NCI-H187 (cell line): ENCODE data around the gene PDE4C.
"Not testable (repeated sequence)": the region's sequence is repeated elsewhere in the genome, so short reads cannot be mapped to it uniquely, and the experiment has no call there.

Source experiments
- DNase-seq, 2 experiments: peaks; one replicate each; lab custom pipeline; 2025; lab: John Stamatoyannopoulos, UW

Gene PDE4C

DNA sequence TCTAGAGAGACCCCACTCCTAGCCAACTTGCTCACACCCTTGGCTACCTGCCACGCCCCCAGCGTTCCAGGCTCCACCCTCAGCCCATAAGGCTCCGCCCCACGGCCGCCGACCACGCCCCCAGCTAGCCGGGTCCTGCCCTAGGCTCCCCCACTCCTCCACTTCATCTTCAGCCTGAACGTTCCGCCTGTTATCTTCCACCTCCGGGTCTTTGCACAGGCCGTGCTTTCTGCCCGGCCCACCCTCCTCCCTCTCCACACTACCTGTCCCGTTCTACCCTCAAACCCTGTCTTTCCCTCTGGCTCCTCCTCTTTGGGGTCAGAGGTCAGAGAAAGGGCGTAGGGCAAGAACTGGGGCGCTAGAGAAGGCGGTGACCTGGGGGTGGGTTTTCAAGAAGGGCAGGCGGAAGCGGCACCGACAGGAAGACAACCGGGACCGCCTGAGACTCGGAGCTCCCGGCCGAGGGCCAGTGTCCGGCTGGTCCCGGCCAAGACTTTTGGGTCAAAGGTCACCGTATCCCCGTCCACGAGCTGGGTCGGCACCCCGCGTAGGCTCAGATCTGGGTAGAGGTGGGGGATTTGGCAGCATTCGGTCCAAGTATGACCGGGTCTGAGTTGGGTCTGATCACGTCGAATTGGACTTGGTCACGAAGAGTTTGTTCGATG, 2.2 kb downstream of the PDE4C start:
- peak in 1 of 2 experiments; percentile 7 for DNase-seq

DNA sequence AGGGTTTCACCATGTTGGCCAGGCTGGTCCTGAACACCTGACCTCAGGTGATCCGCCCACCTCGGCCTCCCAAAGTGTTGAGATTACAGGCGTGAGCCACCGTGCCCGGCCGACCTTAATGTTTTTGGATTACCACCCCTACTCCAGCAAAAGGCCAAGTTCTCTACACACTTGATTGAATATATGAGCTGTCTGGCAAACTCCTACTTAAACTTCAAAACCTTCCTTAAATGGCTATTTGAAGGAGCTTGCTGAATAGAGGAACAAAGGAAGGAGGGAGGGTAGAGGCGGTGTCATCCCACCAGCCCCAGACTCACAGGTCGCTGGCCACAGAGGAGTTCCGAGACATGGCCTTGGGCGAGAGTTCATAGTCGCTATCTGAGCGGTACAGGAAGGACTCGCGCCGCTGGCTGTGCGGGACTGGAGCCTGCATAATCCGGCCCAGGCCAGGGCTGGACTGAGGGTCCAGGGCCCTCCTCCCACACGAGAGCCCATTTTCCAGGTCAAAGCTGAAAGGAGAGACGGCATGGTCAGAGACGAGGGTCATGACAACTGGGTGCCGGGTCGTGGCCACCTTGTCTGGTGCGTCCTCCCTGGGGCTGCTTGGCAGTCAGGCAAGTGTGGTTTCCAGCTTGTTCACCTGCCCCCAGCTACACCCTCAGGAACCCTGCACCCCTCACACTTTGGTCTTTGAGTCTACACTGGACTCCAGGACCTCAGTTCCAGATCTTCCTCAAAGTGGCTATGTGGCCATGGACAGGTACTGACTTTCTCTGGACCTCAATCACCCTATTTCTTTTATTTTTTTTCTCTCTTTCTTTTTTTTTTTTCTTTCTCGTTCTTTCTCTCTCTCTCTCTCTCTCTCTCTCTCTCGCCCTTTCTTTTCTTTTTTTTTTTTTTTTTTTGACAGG, 4.2 kb downstream of the PDE4C start:
- no peak for DNase-seq

DNA sequence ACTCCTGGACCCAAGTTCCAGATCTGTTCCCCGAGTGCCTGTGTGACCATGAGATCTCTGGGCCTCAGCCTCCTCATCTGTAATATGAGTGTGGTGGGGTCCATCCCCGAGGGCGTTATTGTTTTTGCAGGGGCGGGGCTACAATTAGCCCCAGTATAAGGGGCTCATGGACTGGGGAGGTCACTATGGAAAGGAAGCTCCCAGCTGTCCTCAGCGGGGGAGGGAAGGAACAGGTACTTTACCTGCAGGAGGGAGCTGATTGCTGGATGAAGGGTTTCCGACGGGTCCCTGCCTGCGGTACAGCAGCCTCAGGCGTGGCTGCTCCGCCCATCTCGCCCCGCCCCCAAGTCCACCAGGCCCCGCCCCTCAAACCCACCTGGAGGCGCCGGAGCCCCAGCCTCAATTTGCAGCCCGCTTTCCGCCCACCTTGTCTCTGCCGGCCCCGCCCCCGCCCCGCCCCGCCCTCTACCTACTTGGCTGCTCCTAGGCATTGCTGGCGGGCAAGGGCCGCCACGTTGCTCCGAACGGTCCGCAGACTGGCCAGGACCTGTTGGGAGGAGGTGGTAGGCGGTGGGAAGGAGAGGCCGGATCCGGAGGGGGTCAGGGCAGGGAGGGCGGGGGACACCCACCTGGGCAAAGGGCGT, 5.5 kb downstream of the PDE4C start:
- no peak for DNase-seq

DNA sequence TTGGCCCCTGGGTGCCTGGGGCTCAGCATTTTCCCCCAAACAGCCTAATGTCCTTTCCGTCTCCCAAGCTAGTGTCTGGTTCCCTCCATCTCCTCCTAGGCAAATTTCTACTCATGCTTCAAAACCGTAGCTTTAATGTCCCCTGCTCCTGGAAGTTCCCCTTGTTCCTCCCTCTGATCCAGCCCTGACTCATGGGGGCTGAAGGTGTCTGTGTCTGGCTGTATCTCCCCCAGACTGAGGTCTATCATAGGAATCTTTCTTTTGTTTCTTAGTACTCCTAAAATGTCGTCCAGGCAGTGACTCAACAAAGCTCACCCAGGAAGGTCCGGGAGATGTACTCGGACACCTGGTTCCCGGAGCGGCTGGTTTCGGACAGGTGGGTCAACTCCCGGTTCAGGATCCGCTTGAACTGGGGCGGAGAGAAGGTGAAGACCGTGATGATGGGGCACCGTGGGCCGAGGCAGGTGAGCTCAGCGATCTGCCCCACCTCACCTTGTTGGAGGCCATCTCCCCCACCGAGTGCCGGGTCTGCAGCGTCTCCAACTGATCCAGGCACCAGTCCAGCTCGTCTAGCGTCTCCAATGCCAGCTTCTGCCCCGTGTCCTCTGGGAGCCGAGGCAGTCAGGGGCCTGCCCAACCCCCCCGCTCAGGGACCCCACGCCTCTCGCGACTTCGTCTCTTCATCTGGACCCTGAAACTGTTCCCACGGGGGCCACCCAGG, 6.2 kb downstream of the PDE4C start:
- DNase-seq: no peak

DNA sequence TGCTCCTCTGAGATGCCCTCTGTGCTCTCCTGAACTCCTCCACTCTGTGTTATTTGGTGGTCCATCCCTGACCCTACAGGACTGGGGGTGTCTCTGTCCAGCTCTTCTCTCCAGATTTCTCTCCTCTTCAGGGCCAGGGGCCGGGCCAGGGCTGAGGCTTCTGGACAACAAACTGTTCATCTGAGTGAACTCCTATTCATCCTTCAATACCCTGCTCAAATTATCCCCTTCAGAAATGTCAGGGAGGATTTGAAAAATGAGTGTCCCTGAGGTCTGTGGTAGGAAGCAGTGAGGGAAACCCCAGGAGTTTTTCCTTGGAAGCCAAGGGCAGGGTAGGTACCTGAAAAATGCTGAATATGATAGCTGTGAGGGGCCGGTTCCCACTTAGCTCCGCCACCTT, 7.6 kb downstream of the PDE4C start:
- no peak for DNase-seq

DNA sequence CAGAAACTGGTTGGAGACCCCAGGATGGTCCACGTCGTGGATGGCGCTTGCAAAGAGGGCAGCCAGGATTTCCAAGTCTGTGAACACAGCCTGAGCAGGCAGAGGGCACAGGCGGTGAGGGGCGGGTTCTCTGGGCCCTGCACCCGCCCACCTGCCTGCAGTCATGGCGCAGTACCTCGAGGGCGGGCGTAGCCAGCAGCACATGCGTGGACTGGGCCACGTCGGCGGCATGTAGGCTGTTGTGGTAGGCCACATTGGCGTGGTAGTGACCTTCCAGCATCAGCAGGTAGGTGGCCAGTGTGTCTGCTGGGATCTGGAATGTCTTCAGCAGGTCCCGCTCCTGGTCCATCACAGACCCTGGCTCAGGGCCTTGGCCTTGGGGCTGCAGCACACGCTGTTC, 8.1 kb downstream of the PDE4C start:
- no peak for DNase-seq

DNA sequence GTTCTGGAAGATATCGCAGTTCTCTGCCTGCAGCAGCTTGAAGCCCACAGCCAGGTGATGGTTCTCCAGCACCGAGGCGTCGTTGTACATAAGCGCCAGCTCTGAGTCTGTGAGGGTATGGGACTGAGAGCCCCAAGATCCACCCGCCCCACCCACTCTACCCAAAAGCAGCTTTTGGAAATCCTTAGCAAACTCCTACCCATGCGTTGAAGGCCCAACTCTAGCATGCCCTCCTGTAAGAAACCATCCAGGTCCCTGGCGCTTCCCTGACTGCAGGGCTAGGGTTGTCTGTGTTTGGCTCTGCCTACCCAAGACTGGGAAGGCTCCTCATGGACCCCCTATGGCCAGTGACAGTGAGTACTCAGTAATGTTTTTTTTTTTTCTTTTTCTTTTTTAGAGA, 9.4 kb downstream of the PDE4C start:
- no peak for DNase-seq

DNA sequence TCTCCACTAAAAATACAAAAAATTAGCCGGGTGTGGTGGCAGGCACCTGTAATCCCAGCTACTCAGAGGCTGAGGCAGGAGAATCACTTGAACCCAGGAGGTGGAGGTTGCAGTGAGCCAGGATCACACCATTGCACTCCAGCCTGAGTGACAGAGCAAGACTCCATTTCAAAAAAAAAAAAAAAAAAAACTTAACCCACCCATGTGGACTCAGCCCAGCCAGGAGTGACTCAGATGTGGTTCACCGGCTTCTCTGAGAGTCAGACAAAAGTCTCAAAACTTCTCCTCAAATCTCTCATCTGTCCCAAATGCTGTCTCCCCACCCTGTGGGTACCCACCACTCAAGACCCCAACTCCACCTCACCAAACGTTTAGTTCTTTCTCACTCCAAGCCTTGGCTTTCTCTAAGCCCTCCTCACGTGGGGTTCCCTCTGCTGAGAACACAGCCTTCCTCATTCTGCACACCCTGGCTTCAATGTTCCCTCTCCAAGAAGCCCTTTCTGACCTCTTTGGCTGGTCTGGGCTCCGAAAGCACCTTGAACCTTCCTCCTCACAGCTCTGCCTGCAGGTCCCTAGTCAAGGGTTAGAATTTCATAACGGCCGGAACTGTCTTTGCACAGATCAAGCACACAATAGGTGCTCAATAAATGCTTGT, 11.3 kb downstream of the PDE4C start:
- no peak for DNase-seq

DNA sequence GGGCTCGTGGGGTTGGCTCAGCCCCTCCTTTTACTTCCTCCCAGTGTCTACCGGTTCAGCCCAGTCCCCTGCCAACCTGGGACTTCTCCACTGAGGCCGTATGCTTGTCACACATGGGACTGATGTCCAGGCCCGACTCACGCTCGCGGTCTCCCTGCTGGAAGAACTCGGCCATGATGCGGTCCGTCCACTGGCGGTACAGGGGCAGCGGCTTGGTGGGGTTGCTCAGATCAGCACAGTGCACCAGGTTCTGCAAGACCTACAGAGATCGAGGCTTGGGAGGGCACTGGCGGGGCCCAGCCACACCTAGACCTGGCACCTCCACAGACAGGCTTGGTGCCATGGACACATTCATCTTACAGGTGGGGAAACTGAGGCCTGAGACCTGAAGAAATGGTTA, 14.6 kb downstream of the PDE4C start:
- DNase-seq: no peak

DNA sequence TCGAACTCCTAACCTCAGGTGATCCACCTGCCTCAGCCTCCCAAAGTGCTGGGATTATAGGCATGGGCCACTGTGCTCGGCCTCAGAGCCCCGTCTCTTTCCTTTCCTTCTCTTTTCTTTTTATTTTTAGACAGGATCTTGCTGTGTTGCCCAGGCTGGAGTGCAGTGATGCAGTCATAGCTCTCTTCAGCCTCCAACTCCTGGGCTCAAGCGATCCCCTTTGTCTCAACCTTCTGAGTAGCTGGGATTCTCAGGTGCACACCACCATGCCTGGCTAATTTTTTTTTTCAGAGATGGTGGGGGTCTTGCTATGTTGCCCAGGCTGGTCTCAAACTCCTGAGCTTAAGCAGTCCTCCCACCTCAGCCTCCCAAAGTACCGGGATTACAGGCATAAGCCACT, 16.3 kb downstream of the PDE4C start:
- DNase-seq: not testable (repeated sequence)

DNA sequence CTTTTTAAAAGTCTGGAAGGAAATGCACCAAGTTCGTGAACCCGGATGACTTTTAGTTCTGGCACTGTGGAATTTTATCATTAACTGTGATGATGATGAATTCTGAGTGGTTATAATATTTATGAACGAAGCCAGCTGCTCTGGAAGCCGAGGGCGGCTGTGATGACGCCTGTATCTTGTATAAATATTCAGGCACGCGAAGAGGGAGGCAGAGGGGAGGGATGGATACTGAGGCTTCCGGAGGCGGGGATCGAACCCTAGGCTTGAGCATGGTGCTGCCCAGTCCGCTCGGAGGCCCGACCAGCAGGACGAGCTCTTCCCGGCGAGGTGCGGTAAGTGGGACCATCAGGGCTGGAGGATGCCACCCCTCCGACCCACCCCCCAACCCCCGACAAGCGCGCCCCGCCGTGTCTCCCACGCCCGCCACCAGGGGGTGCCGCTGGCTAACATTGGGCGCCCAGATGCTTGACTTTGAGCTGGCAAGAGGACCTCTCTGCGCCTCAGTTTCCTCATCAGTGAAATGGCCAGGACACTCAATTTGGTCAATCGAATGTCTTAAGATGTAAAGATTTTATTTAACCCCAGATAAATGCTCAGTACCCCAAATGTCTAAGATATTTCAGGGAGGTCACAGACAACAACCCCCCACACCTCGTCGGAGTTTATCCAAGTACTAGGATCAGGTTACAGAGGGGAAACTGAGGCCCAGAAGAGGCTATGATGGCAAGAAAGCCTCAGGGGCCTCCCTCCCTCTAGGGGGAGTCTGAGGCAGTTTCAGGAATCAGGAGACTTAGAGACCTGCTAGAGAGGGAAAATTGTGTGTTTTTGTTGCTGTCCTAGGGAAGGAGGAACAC, 17.9 kb downstream of the PDE4C start:
- no peak for DNase-seq

DNA sequence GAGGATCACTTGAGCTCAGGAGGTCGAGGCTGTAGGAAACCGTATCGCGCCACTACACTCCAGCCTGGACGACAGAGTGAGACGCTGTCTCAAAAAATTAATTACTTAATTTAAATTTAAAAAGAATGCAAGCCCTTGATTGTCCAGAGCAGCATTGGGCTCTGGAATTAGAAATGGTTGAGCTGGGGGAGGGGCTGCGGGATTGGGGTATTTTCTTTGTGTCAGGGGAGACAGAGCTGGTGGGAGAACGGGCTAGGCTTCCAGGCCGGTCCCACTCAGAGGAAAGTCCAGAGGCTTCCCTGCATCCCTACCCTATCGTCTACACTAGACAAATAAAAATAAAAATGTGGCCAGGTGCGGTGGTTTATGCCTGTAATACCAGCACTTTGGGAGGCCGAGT, 20.2 kb downstream of the PDE4C start:
- DNase-seq: no peak

DNA sequence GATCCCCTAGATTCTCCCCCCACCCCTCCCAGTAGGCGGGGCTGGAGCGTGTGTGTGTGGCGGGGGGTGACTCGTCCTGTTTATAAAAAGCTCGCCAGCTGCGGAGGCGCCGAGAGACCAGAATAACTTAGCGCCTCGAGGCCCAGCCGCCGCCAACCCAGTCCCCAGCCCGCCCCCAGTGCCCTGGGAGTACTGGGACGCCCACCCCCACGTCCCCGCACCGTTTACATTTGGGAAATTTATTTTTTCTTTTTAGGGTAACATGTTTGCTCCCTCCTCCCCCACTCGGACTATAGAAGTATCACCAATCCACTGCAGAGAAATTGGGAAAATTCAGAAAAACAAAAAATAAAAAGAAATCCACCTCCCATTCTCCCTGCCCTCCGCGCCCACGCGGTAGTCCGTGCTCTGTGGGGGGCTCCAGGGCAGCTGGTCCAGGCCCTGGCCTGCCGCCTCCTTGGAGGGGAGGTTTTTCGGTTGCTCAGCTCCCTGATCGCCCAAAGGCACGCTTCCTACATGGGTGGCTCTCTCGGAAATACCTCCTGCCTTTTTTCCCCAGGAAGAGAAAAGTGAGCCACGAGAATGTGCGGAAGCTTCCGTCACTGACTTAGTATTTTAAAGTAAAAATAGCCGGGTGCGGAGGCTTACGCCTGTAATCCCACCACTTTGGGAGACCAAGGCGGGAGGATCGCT, 20.9 kb downstream of the PDE4C start:
- no peak for DNase-seq

DNA sequence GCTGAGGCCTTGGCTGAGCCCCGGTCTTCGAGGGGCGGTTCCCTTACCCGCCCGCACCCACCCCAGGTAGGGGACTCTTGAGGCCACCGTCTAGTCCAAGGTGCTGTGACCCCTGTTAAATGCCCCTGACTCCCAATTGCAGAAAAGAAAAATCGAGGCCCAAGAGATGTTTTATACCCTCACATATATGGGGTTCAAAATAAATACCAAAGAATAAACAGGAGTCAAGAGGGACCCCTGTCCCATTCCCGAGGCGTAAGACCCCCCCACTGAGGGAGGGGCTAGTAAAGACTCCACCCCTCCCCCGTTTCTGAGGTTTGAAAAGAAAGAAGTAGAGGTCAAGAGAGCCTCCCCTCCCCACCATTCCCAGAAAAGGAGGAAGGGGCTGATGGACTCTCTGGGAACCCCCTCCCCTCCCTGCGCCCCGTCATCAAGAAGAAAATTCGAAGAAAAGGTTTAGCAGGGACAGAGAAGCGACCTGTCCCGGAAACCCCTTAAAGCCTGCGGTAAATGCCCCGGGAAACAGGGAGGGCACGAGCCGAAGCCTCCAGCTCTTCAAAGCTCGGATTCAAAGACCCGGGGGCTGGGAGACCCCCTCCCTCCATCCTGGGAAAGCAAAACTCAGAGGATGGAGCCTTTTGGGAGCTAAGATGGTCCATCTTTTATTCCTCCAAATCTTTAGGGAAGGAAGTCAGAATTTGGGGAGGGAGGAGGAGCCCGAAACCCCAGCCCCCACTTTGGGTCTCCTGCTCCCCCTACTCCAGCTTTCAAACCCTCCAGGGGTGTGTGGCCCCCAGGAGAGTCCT, 21.6 kb downstream of the PDE4C start:
- DNase-seq: peak; percentile 47 to 90

DNA sequence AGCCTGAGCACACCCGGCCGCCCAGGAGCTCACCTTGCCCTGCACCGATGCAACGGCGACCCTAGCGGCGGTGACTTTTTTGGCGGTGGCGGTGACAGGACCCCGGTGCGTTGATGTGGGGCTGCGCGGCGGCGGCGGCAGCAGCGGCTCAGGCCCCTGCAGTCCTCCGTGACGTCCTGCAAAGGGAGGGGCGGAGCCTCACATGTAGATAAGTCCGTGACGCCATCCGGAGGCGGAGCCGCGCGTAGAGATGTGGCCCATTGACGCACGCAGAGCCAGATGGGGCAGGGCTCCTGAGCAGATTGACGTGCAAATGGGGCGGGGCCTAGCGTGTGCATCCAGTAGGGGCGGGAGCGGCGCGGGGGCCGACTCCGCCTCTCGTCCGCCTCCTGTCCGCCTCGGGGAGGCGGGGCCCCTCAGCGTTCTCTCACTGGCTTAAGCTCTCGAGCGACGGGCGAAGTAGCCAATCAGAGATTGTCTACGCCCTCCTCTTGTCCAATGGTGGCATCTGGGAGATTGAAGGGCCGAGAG, 22.3 kb downstream of the PDE4C start, which contains the start of gene RAB3A:
Gene RAB3A (minus strand): TSS at position 180 of the 531 bp plus-strand sequence. CDS start 1,302 bp downstream, outside the sequence.
- DNase-seq: peak; percentile 95 to 98

DNA sequence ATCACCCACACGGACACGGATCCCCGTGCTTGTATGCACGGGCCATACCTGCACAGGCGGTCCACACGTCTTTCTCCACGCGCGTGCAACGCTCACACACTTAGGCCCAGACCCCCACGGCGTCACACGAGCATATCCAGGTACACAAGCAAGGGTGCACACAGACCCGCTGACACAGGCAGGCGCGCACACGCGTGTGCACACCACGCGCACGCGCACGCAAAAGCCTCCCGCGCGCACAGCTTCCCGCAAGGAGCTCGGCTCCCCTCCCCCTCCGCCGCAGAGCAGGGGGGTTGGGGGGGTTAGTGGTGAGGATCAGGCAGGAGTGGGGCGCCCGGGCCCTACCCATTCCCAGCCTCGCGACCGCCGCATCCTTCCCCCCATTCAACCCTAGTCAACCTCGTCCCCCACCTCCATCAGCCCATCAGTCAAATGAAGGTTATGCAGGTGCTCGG, 22.8 kb downstream of the PDE4C start:
- DNase-seq: no peak

DNA sequence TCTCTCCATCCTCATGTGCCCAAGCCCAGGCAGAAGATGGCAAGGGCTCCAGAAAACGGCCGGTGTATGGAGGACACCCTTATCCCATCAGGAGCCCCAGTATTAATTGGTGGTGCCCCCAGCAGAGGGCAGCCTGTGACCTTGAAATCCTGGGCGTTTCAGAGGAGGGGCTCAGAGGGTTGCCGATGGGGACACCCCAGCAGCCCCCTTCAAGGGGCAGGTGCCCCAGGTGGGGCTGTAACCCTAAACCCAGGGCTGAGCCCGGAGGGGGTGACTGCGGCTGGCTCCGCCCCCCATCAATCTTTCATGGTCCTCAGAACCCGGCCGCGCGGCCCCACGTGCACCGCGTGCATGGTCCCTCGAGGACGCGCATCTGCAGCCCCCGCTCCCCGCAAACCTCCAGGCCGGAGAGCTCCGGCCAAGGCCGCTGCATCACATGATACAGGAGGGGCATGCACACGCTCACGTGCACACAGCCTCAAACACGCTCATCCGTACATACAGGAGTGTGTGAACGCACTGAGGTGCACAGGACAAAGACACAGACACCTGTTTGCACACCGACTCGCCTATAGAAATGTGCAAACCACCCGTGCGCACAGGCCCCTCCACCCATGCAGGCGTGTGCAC, 23.3 kb downstream of the PDE4C start:
- DNase-seq: no peak

DNA sequence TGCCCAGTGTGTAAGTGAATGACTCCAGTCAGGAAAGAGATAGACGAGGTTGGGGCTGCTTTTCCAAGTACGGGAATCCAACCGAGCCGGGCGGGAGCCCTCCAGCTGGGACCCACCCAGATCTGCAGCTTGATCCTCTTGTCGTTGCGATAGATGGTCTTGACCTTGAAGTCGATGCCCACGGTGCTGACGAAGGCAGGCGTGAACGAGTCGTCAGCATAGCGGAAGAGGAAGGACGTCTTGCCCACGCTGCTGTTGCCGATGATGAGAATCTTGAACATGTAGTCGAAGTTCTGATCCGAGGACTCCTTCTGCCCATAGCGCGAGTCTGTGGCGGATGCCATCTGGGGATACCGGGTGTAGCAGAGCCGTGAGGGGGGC, 23.9 kb downstream of the PDE4C start:
- no peak for DNase-seq
